Thyroid gland (tissue), 4 donors: ENCODE data around the gene SLC37A1.

Experiments used
- CTCF ChIP-seq, 6 experiments: fragments of 200-600 bp in 3 of 6; fragments of 450-650 bp in 3 of 6; sonication (generic) in 3 of 6; IDR thresholded peaks; one replicate each; pipeline ENCODE4 v1.5.1; 2016 to 2019; ENCODE audit warnings: antibody characterized with exemption in 6 of 6, mild to moderate bottlenecking in 2 of 6, inconsistent platforms in 1 of 6, moderate library complexity in 1 of 6
- POLR2A ChIP-seq, 2 donors: fragments of 450-650 bp; IDR thresholded peaks; one replicate each; pipeline ENCODE4 v1.6.1; 2017; ENCODE audit warnings: antibody characterized with exemption in 2 of 2, mild to moderate bottlenecking in 2 of 2, moderate library complexity in 1 of 2

DNA sequence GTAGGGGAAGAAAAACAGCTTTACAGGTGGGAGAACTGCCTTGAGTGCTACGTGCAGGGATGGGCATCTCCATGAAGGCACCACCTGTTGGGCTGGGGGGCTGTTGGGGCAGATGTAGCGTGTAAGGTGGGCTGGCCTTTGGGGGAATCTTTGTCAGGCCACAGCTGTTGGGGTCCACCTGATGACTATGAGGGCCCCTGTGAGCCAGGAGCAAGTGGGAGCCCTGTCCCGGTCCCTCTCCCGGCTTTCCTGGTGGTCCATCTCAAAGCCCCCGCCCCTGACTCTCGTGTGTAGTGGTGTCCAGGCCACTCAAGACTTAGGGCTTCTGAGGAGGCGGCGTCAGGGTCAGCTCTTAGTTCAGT is 13.5 kb downstream of the SLC37A1 start:
- no peak for TF ChIP-seq POLR2A (IDR thresholded peaks at IDR 0.05)
- TF ChIP-seq CTCF (IDR thresholded peaks at IDR 0.05): no peak
